Measurements from ENCODE around the gene HYDIN. TPM values are rescaled to one million over a fixed set of nuclear protein-coding genes. Genes with fewer than 3 reads are reported as not detected.

Gene HYDIN
- total and polyA plus RNA-seq, 2 donors (not counting 1 experiment from before 2014, with no cell fraction given), result 0.54 to 1.7 TPM

GRCh38 chr16:71225145-71225544, 5.4 kb downstream of the HYDIN start:
- DNase-seq (ENCODE audit: low read depth in 2 of 2), result no peak
- H4K20me1 ChIP-seq (ENCODE audit: control insufficient read depth, extremely low read depth, insufficient read depth, low read length), result no peaks in the 10 kb centered on the region

GRCh38 chr16:71218306-71218963, 12.1 kb downstream of the HYDIN start:
- H2AFZ ChIP-seq (ENCODE audit: low read length), result no peak overlapping the region
- H3K36me3 ChIP-seq (ENCODE audit: control insufficient read depth, insufficient read depth, low read length), result no peaks in the 10 kb centered on the region
- H3K27ac ChIP-seq (ENCODE audit: insufficient read depth, low read length), result no peak overlapping the region
- H3K4me3 ChIP-seq (replicated peaks in 1 of 4; ENCODE audit: control extremely low read depth in 1 of 4, insufficient read depth in 1 of 4, low read depth in 3 of 4, low read length in 4 of 4), result no peak overlapping the region
- H4K20me1 ChIP-seq (ENCODE audit: control insufficient read depth, extremely low read depth, insufficient read depth, low read length), result no peaks in the 10 kb centered on the region
- no peaks in the 10 kb centered on the region for H3K27me3 ChIP-seq (ENCODE audit: control insufficient read depth, insufficient read depth, low read length)
- no peak overlapping the region for H3K4me2 ChIP-seq (ENCODE audit: extremely low read depth, insufficient read depth, low read length)
- no peaks in the 10 kb centered on the region for H3K9me3 ChIP-seq (ENCODE audit: control insufficient read depth, insufficient read depth, low read depth, low read length)
- no peak overlapping the region for H3K9ac ChIP-seq (ENCODE audit: insufficient read depth, low read length)
- no peak for DNase-seq (ENCODE audit: low read depth in 2 of 2)
- TF ChIP-seq CTCF (conservative IDR thresholded peaks at IDR 0.05 in 1 of 2, IDR thresholded peaks at IDR 0.05 in 1 of 2; ENCODE audit: low read depth in 1 of 2, low read length in 2 of 2), result no peak
- TF ChIP-seq EZH2 (IDR thresholded peaks at IDR 0.05; ENCODE audit: low read length, missing control alignments), result no peak
- no peaks in the 10 kb centered on the region for H3K79me2 ChIP-seq (ENCODE audit: control insufficient read depth, insufficient read depth, low read length)
- H3K4me1 ChIP-seq (ENCODE audit: control insufficient read depth, extremely low read depth, insufficient read depth, low read length), result no peaks in the 10 kb centered on the region

More at GRCh38 chr16:71225145-71225544, 5.4 kb downstream of the HYDIN start:
- H3K79me2 ChIP-seq (ENCODE audit: control insufficient read depth, insufficient read depth, low read length), result no peaks in the 10 kb centered on the region
- H3K9me3 ChIP-seq (ENCODE audit: control insufficient read depth, insufficient read depth, low read depth, low read length), result no peaks in the 10 kb centered on the region
- no peak overlapping the region for H2AFZ ChIP-seq (ENCODE audit: low read length)
- H3K4me2 ChIP-seq (ENCODE audit: extremely low read depth, insufficient read depth, low read length), result no peak overlapping the region
- H3K36me3 ChIP-seq (ENCODE audit: control insufficient read depth, insufficient read depth, low read length), result no peaks in the 10 kb centered on the region
- no peak overlapping the region for H3K9ac ChIP-seq (ENCODE audit: insufficient read depth, low read length)
- no peak overlapping the region for H3K4me3 ChIP-seq (replicated peaks in 1 of 4; ENCODE audit: control extremely low read depth in 1 of 4, insufficient read depth in 1 of 4, low read depth in 3 of 4, low read length in 4 of 4)
- no peak overlapping the region for H3K27ac ChIP-seq (ENCODE audit: insufficient read depth, low read length)
- TF ChIP-seq EZH2 (IDR thresholded peaks at IDR 0.05; ENCODE audit: low read length, missing control alignments) (no peak), CTCF (conservative IDR thresholded peaks at IDR 0.05 in 1 of 2, IDR thresholded peaks at IDR 0.05 in 1 of 2; ENCODE audit: low read depth in 1 of 2, low read length in 2 of 2) (no peak)
- no peaks in the 10 kb centered on the region for H3K27me3 ChIP-seq (ENCODE audit: control insufficient read depth, insufficient read depth, low read length)
- H3K4me1 ChIP-seq (ENCODE audit: control insufficient read depth, extremely low read depth, insufficient read depth, low read length), result no peaks in the 10 kb centered on the region

GRCh38 chr16:71217506-71217905, 13.0 kb downstream of the HYDIN start:
- TF ChIP-seq CTCF (conservative IDR thresholded peaks at IDR 0.05 in 1 of 2, IDR thresholded peaks at IDR 0.05 in 1 of 2; ENCODE audit: low read depth in 1 of 2, low read length in 2 of 2) (no peak), EZH2 (IDR thresholded peaks at IDR 0.05; ENCODE audit: low read length, missing control alignments) (no peak)
- Histone ChIP-seq H4K20me1 (ENCODE audit: control insufficient read depth, extremely low read depth, insufficient read depth, low read length) (no peaks in the 10 kb centered on the region), H3K4me3 (replicated peaks in 1 of 4; ENCODE audit: control extremely low read depth in 1 of 4, insufficient read depth in 1 of 4, low read depth in 3 of 4, low read length in 4 of 4) (no peak overlapping the region), H3K4me1 (ENCODE audit: control insufficient read depth, extremely low read depth, insufficient read depth, low read length) (no peaks in the 10 kb centered on the region), H3K27me3 (ENCODE audit: control insufficient read depth, insufficient read depth, low read length) (no peaks in the 10 kb centered on the region), H3K79me2 (ENCODE audit: control insufficient read depth, insufficient read depth, low read length) (no peaks in the 10 kb centered on the region), H3K9ac (ENCODE audit: insufficient read depth, low read length) (no peak overlapping the region), H3K27ac (ENCODE audit: insufficient read depth, low read length) (no peak overlapping the region), H3K4me2 (ENCODE audit: extremely low read depth, insufficient read depth, low read length) (no peak overlapping the region), H2AFZ (ENCODE audit: low read length) (no peak overlapping the region), H3K36me3 (ENCODE audit: control insufficient read depth, insufficient read depth, low read length) (no peaks in the 10 kb centered on the region), H3K9me3 (ENCODE audit: control insufficient read depth, insufficient read depth, low read depth, low read length) (no peaks in the 10 kb centered on the region)
- no peak for DNase-seq (ENCODE audit: low read depth in 2 of 2)

Measured in fibroblast of lung (primary cell).